Fibroblast of villous mesenchyme (primary cell): ENCODE data around the gene CAMK1D. TPM values are rescaled to one million over a fixed set of nuclear protein-coding genes. Genes with fewer than 3 reads are reported as not detected.
"Not testable (repeated sequence)": the region's sequence is repeated elsewhere in the genome, so short reads cannot be mapped to it uniquely, and the experiment has no call there.

Experiments
- DNase-seq: peaks from one replicate; pipeline ENCODE4 v3.0.0-alpha.2; 2010; ENCODE audit warnings: low read depth
- H3K4me3 ChIP-seq: 2 replicates; pipeline ENCODE4 v1.5.1; 2011; ENCODE audit warnings: low read depth, mild to moderate bottlenecking, low read length
- CTCF ChIP-seq: IDR thresholded peaks from 2 replicates; pipeline ENCODE4 v1.5.1; 2012; ENCODE audit warnings: low read depth, mild to moderate bottlenecking, low read length; ENCODE audit not compliant: insufficient read depth
- total RNA-seq: library from RNA; depleted of rRNA; stranded (reverse); fragments of >200 nt; gene quantifications from 2 replicates; pipeline ENCODE4 v1.2.3, GENCODE V29; 2012

Gene CAMK1D
- total RNA-seq, 1 donor = 1.3 TPM

GRCh38 chr10:12333380-12334185 lies 15.8 kb upstream of the CAMK1D start:
- no peak for TF ChIP-seq CTCF
- DNase-seq = peak; percentile 83
- no peak overlapping the region for H3K4me3 ChIP-seq

GRCh38 chr10:12334186-12334530 lies 15.2 kb upstream of the CAMK1D start:
- no peak for DNase-seq
- TF ChIP-seq CTCF = no peak
- no peak overlapping the region for H3K4me3 ChIP-seq

GRCh38 chr10:12335169-12335568 lies 14.2 kb upstream of the CAMK1D start:
- not testable (repeated sequence) for DNase-seq, H3K4me3 ChIP-seq

- no peak for DNase-seq
- H3K4me3 ChIP-seq = no peak overlapping the region
- TF ChIP-seq CTCF = no peak
Measured at GRCh38 chr10:12337453-12338372, 11.6 kb upstream of the CAMK1D start.

GRCh38 chr10:12338981-12339380 lies 10.4 kb upstream of the CAMK1D start:
- H3K4me3 ChIP-seq = no peak overlapping the region
- no peak for DNase-seq
- no peak for TF ChIP-seq CTCF

- DNase-seq = no peak
- H3K4me3 ChIP-seq = no peak overlapping the region
- TF ChIP-seq CTCF = no peak
Measured at GRCh38 chr10:12340371-12340770, 9.0 kb upstream of the CAMK1D start.

- H3K4me3 ChIP-seq = no peak overlapping the region
- TF ChIP-seq CTCF = no peak
- no peak for DNase-seq
Measured at GRCh38 chr10:12340937-12341336, 8.4 kb upstream of the CAMK1D start.
